ENCODE data around the gene DNMT3L.

GRCh38 chr21:44288251-44289110 lies 26.8 kb upstream of the DNMT3L start:
- TF ChIP-seq GATA2 (IDR thresholded peaks at IDR 0.05; ENCODE audit: low read depth, low read length) (no peak), GATA3 (IDR thresholded peaks at IDR 0.05; ENCODE audit: low read depth, low read length) (no peak)
